Activated CD4-positive, alpha-beta T cell treated with anti-CD3 and anti-CD28 coated beads for 24 hours (primary cell): ENCODE data around the gene GPN3.
A peak's percentile ranks its signal among the peaks of the same experiment; 100 is the strongest.
"Not testable (repeated sequence)": the region's sequence is repeated elsewhere in the genome, so short reads cannot be mapped to it uniquely, and the experiment has no call there.

ENCODE experiments used
- DNase-seq, 2 donors: peaks; one replicate each; pipeline ENCODE4 v3.0.0-alpha.2; 2020; ENCODE audit warnings: low read depth in 2 of 2

Gene GPN3

DNA sequence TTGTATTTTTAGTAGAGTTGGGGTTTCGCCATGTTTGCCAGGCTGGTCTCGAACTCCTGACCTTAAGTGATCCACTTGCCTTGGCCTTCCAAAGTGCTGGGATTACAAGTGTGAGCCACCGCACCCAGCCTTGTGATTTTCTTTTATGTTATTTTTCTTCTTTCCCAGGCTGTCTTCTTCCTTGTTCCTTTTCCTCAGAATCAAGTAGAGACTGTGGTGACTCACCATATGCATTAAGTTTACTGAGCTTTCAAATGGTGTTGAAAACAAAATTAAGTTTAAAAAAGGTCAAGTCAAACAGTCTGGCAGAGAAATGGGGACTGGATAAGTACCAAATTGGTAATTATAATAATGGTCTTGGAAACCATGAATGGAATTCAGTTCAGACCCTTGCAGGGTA is 23.6 kb downstream of the GPN3 start:
- no peak for DNase-seq

GRCh38 chr12:110436231-110436630 is 31.8 kb downstream of the GPN3 start:
- DNase-seq = no peak

DNA sequence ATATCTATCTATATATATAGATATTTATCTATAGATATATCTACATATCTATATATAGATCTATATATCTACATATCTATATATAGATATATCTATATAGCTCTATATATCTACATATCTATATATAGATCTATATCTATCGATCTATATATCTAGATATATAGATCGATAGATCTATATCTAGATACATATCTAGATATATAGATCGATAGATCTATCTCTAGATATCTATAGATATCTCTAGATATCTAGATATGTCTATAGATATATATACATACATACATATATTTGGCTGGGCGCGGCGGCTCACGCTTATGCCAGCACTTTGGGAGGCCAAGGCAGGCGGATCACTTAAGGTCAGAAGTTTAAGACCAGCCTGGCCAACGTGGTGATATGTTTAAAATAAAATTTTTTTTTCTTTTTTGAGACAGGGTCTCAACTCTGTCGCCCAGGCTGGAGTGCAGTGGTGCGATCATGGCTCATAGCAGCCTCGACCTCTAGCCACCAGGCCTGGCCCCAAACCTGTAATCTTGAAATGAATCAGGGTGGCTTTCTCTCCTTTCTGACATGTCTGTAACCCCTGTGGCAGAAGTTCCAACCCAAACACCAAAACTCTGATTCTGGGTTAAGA is 36.0 kb downstream of the GPN3 start:
- no peak for DNase-seq

- DNase-seq = not testable (repeated sequence)
These were observed 38.4 kb downstream of the GPN3 start for GRCh38 chr12:110429676-110430075.

- DNase-seq = no peak
These were observed 41.7 kb downstream of the GPN3 start for GRCh38 chr12:110426406-110426805.

GRCh38 chr12:110424237-110424636 is 43.8 kb downstream of the GPN3 start:
- no peak for DNase-seq

- DNase-seq = no peak
These were observed 46.4 kb downstream of the GPN3 start for GRCh38 chr12:110421701-110422100.

GRCh38 chr12:110421159-110421661 is 46.8 kb downstream of the GPN3 start:
- DNase-seq = no peak

DNA sequence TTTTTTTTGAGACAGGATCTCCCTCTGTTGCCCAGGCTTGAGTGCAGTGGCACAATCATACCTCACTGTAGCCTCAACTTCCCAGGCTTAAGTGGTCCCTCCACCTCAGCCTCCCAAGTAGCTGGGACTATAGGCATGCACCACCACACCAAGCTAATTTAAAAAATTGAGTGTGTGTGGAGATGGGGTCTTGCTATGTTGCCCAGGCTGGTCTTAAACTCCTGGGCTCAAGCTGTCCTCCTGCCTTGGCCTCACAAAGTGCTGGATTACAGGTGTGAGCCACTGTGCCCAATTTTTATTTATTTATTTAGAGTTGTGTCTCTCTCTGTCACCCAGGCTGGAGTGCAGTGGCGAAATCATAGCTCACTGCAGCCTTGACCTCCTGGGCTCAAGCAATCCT is 47.4 kb downstream of the GPN3 start:
- DNase-seq = not testable (repeated sequence)

DNA sequence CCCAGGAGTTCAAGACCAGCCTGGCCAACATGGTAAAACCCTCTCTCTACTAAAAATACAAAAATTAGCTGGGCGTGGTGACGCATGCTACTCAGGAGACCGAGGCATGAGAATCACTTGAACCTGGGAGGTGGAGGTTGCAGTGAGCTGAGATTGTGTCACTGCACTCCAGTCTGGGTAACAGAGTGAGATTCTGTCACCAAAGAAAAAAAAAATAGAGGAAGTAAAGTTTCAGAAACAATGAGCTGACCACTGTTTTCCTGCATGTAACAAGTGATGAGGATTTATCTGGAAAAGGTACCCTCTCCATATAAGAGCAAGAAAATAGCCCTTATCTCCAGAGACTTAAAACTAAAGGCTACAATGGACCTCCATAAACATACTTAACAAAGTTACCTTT is 50.9 kb downstream of the GPN3 start:
- not testable (repeated sequence) for DNase-seq

DNA sequence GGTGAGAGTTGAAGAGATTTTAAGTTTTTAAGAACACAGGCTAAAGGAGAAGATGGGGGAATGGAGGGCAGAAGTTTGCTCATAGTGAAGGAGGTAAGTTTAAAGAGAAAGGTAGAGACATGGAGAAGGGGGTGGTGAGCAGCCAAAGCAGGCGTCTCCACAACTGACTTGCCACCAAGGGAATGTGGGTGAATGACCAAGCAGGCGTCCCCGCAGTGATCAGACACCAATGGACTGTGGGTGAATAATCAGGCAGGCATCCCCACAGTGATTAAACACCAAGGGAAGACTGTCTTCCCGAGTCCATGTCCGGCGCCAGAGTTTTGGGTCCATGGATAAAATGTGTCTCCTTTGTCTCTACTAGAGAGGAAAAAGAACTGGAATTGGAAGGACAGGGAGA is 58.0 kb downstream of the GPN3 start:
- DNase-seq = not testable (repeated sequence)

- DNase-seq = not testable (repeated sequence)
These were observed 62.9 kb downstream of the GPN3 start for GRCh38 chr12:110405126-110405662.

- DNase-seq = peak; percentile 59 to 66
These were observed 63.9 kb downstream of the GPN3 start for GRCh38 chr12:110403976-110404682.

GRCh38 chr12:110403146-110403975 is 64.7 kb downstream of the GPN3 start, which contains the start of gene ANAPC7:
TSS of gene ANAPC7 (minus strand) at chr12:110403708. CDS start at chr12:110403627, 81 bp downstream.
- DNase-seq = peak; percentile 76 to 79
